K562 (cell line): Measurements from ENCODE around the gene DIP2C. TPM values are rescaled to one million over a fixed set of nuclear protein-coding genes. Genes with fewer than 3 reads are reported as not detected.

ENCODE experiments used
- ATAC-seq: fragments of 200-7000 bp; cut with Tn5 transposase; 3 replicates; pipeline ENCODE4 v1.9.1; 2020; ENCODE audit warnings: moderate library complexity
- BruUV-seq: library from RNA; stranded (reverse); fragments of 400-500 nt; replicated peaks from 2 replicates; lab custom pipeline; 2021; lab: Mats Ljungman, UMichigan
- CTCF ChIA-PET: fragments of 300-600 bp; formaldehyde crosslinking; extraction: SDS; loops from one replicate; lab custom pipeline; 2021; ENCODE audit warnings: low intra/inter-chr PET ratio; lab: Yijun Ruan, JAX
- POLR2A ChIA-PET: fragments of 300-600, 350-650 bp; sonication (Branson Sonifier 250); formaldehyde crosslinking; extraction: SDS; loops from one replicate; lab custom pipeline; 2021; ENCODE audit warnings: antibody characterized with exemption, inconsistent platforms; lab: Yijun Ruan, JAX
- DNase-seq, 4 experiments: peaks; one replicate each; pipeline versions ENCODE4 v3.0.0 to v3.0.0-alpha.2; 2011 to 2018; ENCODE audit warnings: low spot score in 3 of 4, mixed read lengths in 3 of 4; ENCODE audit errors: extremely low read depth in 1 of 4
- FAIRE-seq: peaks from 2 replicates; lab custom pipeline; 2011; peaks lifted over from hg19 to GRCh38; lab: Jason Lieb, UNC
- H2AFZ ChIP-seq: 2 replicates; pipeline ENCODE4 v1.6.0; 2011; ENCODE audit warnings: low read depth, low read length, control low read depth, inconsistent platforms
- H3K27ac ChIP-seq: fragments of 200-600 bp; 3 replicates; pipeline ENCODE4 v1.8.0; 2011; ENCODE audit warnings: low read depth, mild to moderate bottlenecking, control low read depth, inconsistent platforms, low read length, moderate library complexity, mixed read lengths; ENCODE audit errors: extremely low read depth
- H3K27me3 ChIP-seq, 2 experiments: fragments of 300-600 bp in 1 of 2; 2 replicates in 1 of 2; 3 replicates in 1 of 2; pipeline versions ENCODE4 v1.6.0 to v1.8.0; 2011; ENCODE audit warnings: inconsistent platforms in 2 of 2, low read length in 2 of 2, mild to moderate bottlenecking in 1 of 2, mixed read lengths in 1 of 2, moderate library complexity in 1 of 2; ENCODE audit not compliant: control insufficient read depth in 2 of 2, insufficient read depth in 2 of 2
- H3K36me3 ChIP-seq: fragments of 300-600 bp; 3 replicates; pipeline ENCODE4 v1.8.0; 2011; ENCODE audit warnings: mild to moderate bottlenecking, low read length, inconsistent platforms; ENCODE audit not compliant: control insufficient read depth, insufficient read depth
- H3K4me1 ChIP-seq, 2 experiments: fragments of 200-600 bp in 1 of 2; replicated peaks in 1 of 2; 2 replicates in 1 of 2; 3 replicates in 1 of 2; pipeline versions ENCODE4 v1.5.1 to v1.8.0; 2011; ENCODE audit warnings: inconsistent platforms in 2 of 2, low read length in 2 of 2, mild to moderate bottlenecking in 1 of 2, mixed read lengths in 1 of 2, moderate library complexity in 1 of 2; ENCODE audit not compliant: control insufficient read depth in 2 of 2, insufficient read depth in 2 of 2
- H3K4me2 ChIP-seq: 2 replicates; pipeline ENCODE4 v1.6.1; 2011; ENCODE audit warnings: low read length, control low read depth, inconsistent platforms, mixed read lengths; ENCODE audit not compliant: insufficient read depth
- H3K4me3 ChIP-seq: fragments of 200-600 bp; sonication (generic), shearing (Covaris generic); 2 replicates; pipeline ENCODE4 v1.5.1; 2016; ENCODE audit warnings: control low read depth, inconsistent platforms
- H3K79me2 ChIP-seq: fragments of 200-600 bp; 3 replicates; pipeline ENCODE4 v1.8.0; 2011; ENCODE audit warnings: low read length, inconsistent platforms; ENCODE audit not compliant: control insufficient read depth, insufficient read depth
- H3K9ac ChIP-seq, 2 experiments: 2 replicates each; pipeline versions ENCODE4 v1.6.0 to v1.6.1; 2011; ENCODE audit warnings: low read depth in 2 of 2, low read length in 2 of 2, control low read depth in 1 of 2, inconsistent platforms in 1 of 2, mild to moderate bottlenecking in 1 of 2, mixed read lengths in 1 of 2; ENCODE audit not compliant: insufficient read depth in 1 of 2
- H3K9me1 ChIP-seq: one replicate; pipeline ENCODE4 v1.6.0; 2011; ENCODE audit warnings: inconsistent platforms, mild to moderate bottlenecking, low read length, moderate library complexity; ENCODE audit not compliant: control insufficient read depth, insufficient read depth
- H3K9me3 ChIP-seq: replicated peaks from 2 replicates; pipeline ENCODE4 v1.5.1; 2011; ENCODE audit warnings: low read depth, low read length, inconsistent platforms; ENCODE audit not compliant: control insufficient read depth, insufficient read depth
- H4K20me1 ChIP-seq: replicated peaks from 2 replicates; pipeline ENCODE4 v1.6.1; 2011; ENCODE audit warnings: low read length, inconsistent platforms, mixed read lengths; ENCODE audit not compliant: control insufficient read depth, insufficient read depth
- ETV5 ChIP-seq: sonication (generic); formaldehyde crosslinking; IDR thresholded peaks from 2 replicates; pipeline ENCODE4 v1.4.0; 2020; ENCODE audit warnings: low read depth, mild to moderate bottlenecking, missing genetic modification reagents
- EWSR1 ChIP-seq: fragments of 450-650 bp; IDR thresholded peaks from 2 replicates; pipeline ENCODE4 v1.6.1; 2018; ENCODE audit warnings: borderline replicate concordance, mild to moderate bottlenecking, low read depth, moderate library complexity; ENCODE audit not compliant: partially characterized antibody
- FOSL1 ChIP-seq: fragments of 200-800 bp; sonication (Bioruptor generic); conservative IDR thresholded peaks from 2 replicates; pipeline ENCODE4 v1.6.1; 2016; ENCODE audit warnings: missing genetic modification characterization, missing compliant biosample characterization
- HSF4 ChIP-seq: fragments of 250-450 bp; sonication (Bioruptor Pico); IDR thresholded peaks from 2 replicates; pipeline ENCODE4 v2.1.2; 2022; ENCODE audit warnings: mild to moderate bottlenecking, moderate library complexity, borderline replicate concordance
- KLF1 ChIP-seq: fragments of 450-650 bp; IDR thresholded peaks from 2 replicates; pipeline ENCODE4 v1.6.1; 2016; ENCODE audit warnings: missing genetic modification characterization, missing compliant biosample characterization
- MBD1 ChIP-seq: fragments of 250-450 bp; sonication (Bioruptor Pico); IDR thresholded peaks from 2 replicates; pipeline ENCODE4 v1.8.0; 2022; ENCODE audit warnings: inconsistent platforms
- MTA3 ChIP-seq: fragments of 450-650 bp; formaldehyde crosslinking; IDR thresholded peaks from 2 replicates; pipeline ENCODE4 v1.6.1; 2017; ENCODE audit warnings: mild to moderate bottlenecking, borderline replicate concordance
- NFIX ChIP-seq: fragments of 250-450 bp; sonication (Bioruptor Pico); IDR thresholded peaks from 2 replicates; pipeline ENCODE4 v1.4.0; 2020; ENCODE audit warnings: low read depth, mild to moderate bottlenecking, moderate library complexity
- WGBS: fragments of 100-300 bp; shearing (Covaris generic); methylation state at CpG from one replicate; pipeline ENCODE4 v1.1.6; 2016; ENCODE audit warnings: low coverage, mixed read lengths; ENCODE audit not compliant: insufficient coverage; ENCODE audit errors: missing lambda C conversion rate; 5-methylcytosine and 5-hydroxymethylcytosine counted together
- in situ Hi-C: fragments of 300-500 bp; cut with MboI; formaldehyde crosslinking; loops from 4 replicates; pipeline ENCODE4 v1.15.0; 2018; ENCODE audit warnings: inconsistent platforms, mixed read lengths
- intact Hi-C: fragments of 100-400 bp; cut with micrococcal nuclease; formaldehyde crosslinking; loops from 2 replicates; pipeline ENCODE4 v1.14.2; 2022
- polyA plus RNA-seq, 8 experiments: library from polyadenylated mRNA; depleted of rRNA in 4 of 8; stranded (reverse) in 5 of 8; unstranded in 3 of 8; fragments of >200 nt; fragmentation: Nextera tagmentation in 2 of 8; fragmentation: Illumina TruSeq in 1 of 8; extraction: Ambion mirVana in 2 of 8; extraction: Trizol in 1 of 8; gene quantifications; 2 replicates each; pipeline versions ENCODE4 v1.2.1 to v1.2.3, GENCODE V29; 2011 to 2014; ENCODE audit warnings: inconsistent platforms in 1 of 8, missing spikeins in 1 of 8
- total RNA-seq, 7 experiments: library from RNA; depleted of rRNA in 6 of 7; stranded (reverse); fragments of >200 nt in 6 of 7; fragmentation: Illumina TruSeq in 2 of 7; extraction: Trizol in 2 of 7; gene quantifications; 2 replicates each; pipeline versions ENCODE4 v1.2.1 to v1.2.3, GENCODE V29; 2011 to 2021; ENCODE audit warnings: low replicate concordance in 1 of 7
- TF ChIP-seq, protein P1 (sequence below): fragments of 450-650 bp; formaldehyde crosslinking; IDR thresholded peaks from 2 replicates; pipeline ENCODE4 v1.4.0; 2022; ENCODE audit warnings: mild to moderate bottlenecking, moderate library complexity
- TF ChIP-seq, protein P2 (sequence below): fragments of 250-450 bp; sonication (Bioruptor Pico); IDR thresholded peaks from 2 replicates; pipeline ENCODE4 v1.4.0; 2020; ENCODE audit warnings: mild to moderate bottlenecking

DIP2C gene
- total and polyA plus RNA-seq, 9 of the 15 experiments (the other 6 are each of a cell fraction or from before 2014, with no cell fraction given): 0.01 TPM; not detected in 8

DNA sequence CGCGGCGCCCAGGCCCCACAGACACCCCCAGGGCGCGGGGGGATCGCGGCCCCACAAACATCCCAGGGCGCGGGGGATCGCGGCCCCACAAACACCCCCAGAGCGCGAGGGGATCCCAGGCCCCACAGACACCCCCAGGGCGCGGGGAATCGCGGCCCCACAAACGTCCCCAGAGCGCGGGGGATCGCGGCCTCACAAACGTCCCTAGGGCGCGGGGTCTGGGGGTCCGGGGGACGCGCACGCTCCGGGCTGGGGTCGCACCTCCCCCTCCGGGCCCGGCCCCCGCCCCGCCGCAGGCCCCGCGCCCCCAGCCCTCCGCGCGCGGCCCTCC, 382 bp downstream of the DIP2C start (continued):
- TF ChIP-seq MBD1 (no peak), NFIX (CRISPR knock-in tag) (no peak), MTA3 (no peak), KLF1 (tag) (no peak), ETV5 (CRISPR knock-in tag) (no peak)
- TF ChIP-seq, all 486 proteins: peak for 0

- intact Hi-C loops: no loop called here
- Histone ChIP-seq H3K9ac (no peak overlapping the region), H3K79me2 (no peaks in the 10 kb centered on the region), H3K4me2 (no peak overlapping the region), H2AFZ (no peak overlapping the region), H3K9me1 (no peaks in the 10 kb centered on the region), H3K27ac (no peak overlapping the region), H3K36me3 (no peaks in the 10 kb centered on the region), H4K20me1 (no peaks in the 10 kb centered on the region; the same call in 1 of the 2 replicates), H3K9me3 (no peaks in the 10 kb centered on the region), H3K4me1 (peaks cover 0 to 5% of the 10 kb centered on the region in 2 experiments; a peak in 2 of 5 replicates), H3K27me3 (peaks cover 4 to 30% of the 10 kb centered on the region in 2 experiments; a peak in 4 of 5 replicates), H3K4me3 (no peak overlapping the region)
- in situ Hi-C loops: no loop called here
- WGBS: 53% methylated on average over 34 of the region's 57 CpGs
- ChIA-PET POLR2A (interaction anchor here (0.6 kb wide), 1 partner anchor 60 kb away, joined by 3 read pairs; no protein-coding TSS in a partner anchor), CTCF (no interaction called here)
- DNase-seq (no peak), FAIRE-seq (no peak), ATAC-seq (no peak)
- no TSS peak for BruUV-seq
- TF ChIP-seq, protein P1, sequence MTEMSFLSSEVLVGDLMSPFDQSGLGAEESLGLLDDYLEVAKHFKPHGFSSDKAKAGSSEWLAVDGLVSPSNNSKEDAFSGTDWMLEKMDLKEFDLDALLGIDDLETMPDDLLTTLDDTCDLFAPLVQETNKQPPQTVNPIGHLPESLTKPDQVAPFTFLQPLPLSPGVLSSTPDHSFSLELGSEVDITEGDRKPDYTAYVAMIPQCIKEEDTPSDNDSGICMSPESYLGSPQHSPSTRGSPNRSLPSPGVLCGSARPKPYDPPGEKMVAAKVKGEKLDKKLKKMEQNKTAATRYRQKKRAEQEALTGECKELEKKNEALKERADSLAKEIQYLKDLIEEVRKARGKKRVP (CRISPR knock-in tag): no peak
- no peak for TF ChIP-seq HSF4 (CRISPR knock-in tag)
- no peak for TF ChIP-seq EWSR1
- TF ChIP-seq FOSL1 (tag): no peak
- TF ChIP-seq, protein P2, sequence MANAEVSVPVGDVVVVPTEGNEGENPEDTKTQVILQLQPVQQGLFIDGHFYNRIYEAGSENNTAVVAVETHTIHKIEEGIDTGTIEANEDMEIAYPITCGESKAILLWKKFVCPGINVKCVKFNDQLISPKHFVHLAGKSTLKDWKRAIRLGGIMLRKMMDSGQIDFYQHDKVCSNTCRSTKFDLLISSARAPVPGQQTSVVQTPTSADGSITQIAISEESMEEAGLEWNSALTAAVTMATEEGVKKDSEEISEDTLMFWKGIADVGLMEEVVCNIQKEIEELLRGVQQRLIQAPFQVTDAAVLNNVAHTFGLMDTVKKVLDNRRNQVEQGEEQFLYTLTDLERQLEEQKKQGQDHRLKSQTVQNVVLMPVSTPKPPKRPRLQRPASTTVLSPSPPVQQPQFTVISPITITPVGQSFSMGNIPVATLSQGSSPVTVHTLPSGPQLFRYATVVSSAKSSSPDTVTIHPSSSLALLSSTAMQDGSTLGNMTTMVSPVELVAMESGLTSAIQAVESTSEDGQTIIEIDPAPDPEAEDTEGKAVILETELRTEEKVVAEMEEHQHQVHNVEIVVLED (CRISPR knock-in tag): no peak
These were observed 952 bp downstream of the DIP2C start for GRCh38 chr10:688312-689120.
